Thyroid gland (tissue), 4 donors: ENCODE results near the gene NCOA3. TPM values are rescaled to one million over a fixed set of nuclear protein-coding genes. Genes with fewer than 3 reads are reported as not detected.

Experiments used
- DNase-seq, 2 donors: peaks; one replicate each; pipeline ENCODE4 v3.0.0-alpha.2; 2019
- H3K27ac ChIP-seq, 3 donors: fragments of 200-600 bp; sonication (generic); 1 replicate in 2 of 3; 2 replicates in 1 of 3; pipeline ENCODE4 v1.5.1; 2016 to 2019; ENCODE audit warnings: mild to moderate bottlenecking in 1 of 3, moderate library complexity in 1 of 3
- H3K27me3 ChIP-seq: fragments of 200-600 bp; sonication (generic); one replicate; pipeline ENCODE4 v1.5.1; 2019
- H3K36me3 ChIP-seq, 2 donors: fragments of 200-600 bp; sonication (generic); one replicate each; pipeline ENCODE4 v1.5.1; 2016 to 2019
- H3K4me1 ChIP-seq, 2 donors: fragments of 200-600 bp; sonication (generic); one replicate each; pipeline ENCODE4 v1.5.1; 2017 to 2019
- H3K4me3 ChIP-seq, 3 donors: fragments of 200-600 bp; sonication (generic); replicated peaks in 1 of 3; 1 replicate in 2 of 3; 2 replicates in 1 of 3; pipeline ENCODE4 v1.5.1; 2016; ENCODE audit warnings: mild to moderate bottlenecking in 1 of 3
- H3K9me3 ChIP-seq: fragments of 200-600 bp; sonication (generic); one replicate; pipeline ENCODE4 v1.5.1; 2017
- CTCF ChIP-seq, 6 experiments: fragments of 200-600 bp in 3 of 6; fragments of 450-650 bp in 3 of 6; sonication (generic) in 3 of 6; IDR thresholded peaks; one replicate each; pipeline ENCODE4 v1.5.1; 2016 to 2019; ENCODE audit warnings: antibody characterized with exemption in 6 of 6, mild to moderate bottlenecking in 2 of 6, inconsistent platforms in 1 of 6, moderate library complexity in 1 of 6
- POLR2A ChIP-seq, 2 donors: fragments of 450-650 bp; IDR thresholded peaks; one replicate each; pipeline ENCODE4 v1.6.1; 2017; ENCODE audit warnings: antibody characterized with exemption in 2 of 2, mild to moderate bottlenecking in 2 of 2, moderate library complexity in 1 of 2
- WGBS, 2 donors: methylation state at CpG; one replicate each; pipeline ENCODE4 v1.1.5; 2017; 5-methylcytosine and 5-hydroxymethylcytosine counted together
- intact Hi-C: fragments of 100-400 bp; cut with DNase I; formaldehyde crosslinking; loops from one replicate; pipeline ENCODE4 v1.15.1; 2023
- total RNA-seq, 4 donors: library from RNA; depleted of rRNA; stranded (reverse); fragments of >200 nt; gene quantifications; one replicate each; pipeline ENCODE4 v1.2.3, GENCODE V29; 2016

The NCOA3 gene
- total RNA-seq, 4 donors from 2014 or later = 28.7 to 45.2 (median 36.8) TPM

GRCh38 chr20:47691625-47692024 lies 189.9 kb downstream of the NCOA3 start:
- Histone ChIP-seq H3K9me3 (no peaks in the 10 kb centered on the region), H3K27ac (no peak overlapping the region), H3K36me3 (peaks cover 0 to 6% of the 10 kb centered on the region in 2 donors), H3K4me1 (no peaks in the 10 kb centered on the region), H3K4me3 (no peak overlapping the region), H3K27me3 (no peaks in the 10 kb centered on the region)
- DNase-seq = no peak
- intact Hi-C loops = no loop called here
- no peak for TF ChIP-seq CTCF (IDR thresholded peaks at IDR 0.05)
- TF ChIP-seq POLR2A (IDR thresholded peaks at IDR 0.05) = no peak

- no peaks in the 10 kb centered on the region for H3K4me1 ChIP-seq
- no peak overlapping the region for H3K4me3 ChIP-seq
- intact Hi-C loops = no loop called here
- WGBS, 2 donors = 94 to 95% methylated on average over 19 to 20 of the region's 21 CpGs
- no peaks in the 10 kb centered on the region for H3K9me3 ChIP-seq
- DNase-seq = no peak
- TF ChIP-seq POLR2A (IDR thresholded peaks at IDR 0.05) (no peak), CTCF (IDR thresholded peaks at IDR 0.05) (no peak)
- H3K36me3 ChIP-seq = peaks cover 0 to 6% of the 10 kb centered on the region in 2 donors
- no peaks in the 10 kb centered on the region for H3K27me3 ChIP-seq
- no peak overlapping the region for H3K27ac ChIP-seq
These were observed 192.5 kb downstream of the NCOA3 start for GRCh38 chr20:47694021-47694818.

- H3K9me3 ChIP-seq = no peaks in the 10 kb centered on the region
- no peaks in the 10 kb centered on the region for H3K4me1 ChIP-seq
- no peak for DNase-seq
- no peak for TF ChIP-seq CTCF (IDR thresholded peaks at IDR 0.05)
- TF ChIP-seq POLR2A (IDR thresholded peaks at IDR 0.05) = no peak
- no peak overlapping the region for H3K27ac ChIP-seq
- intact Hi-C loops = no loop called here
- no peak overlapping the region for H3K4me3 ChIP-seq
- no peaks in the 10 kb centered on the region for H3K27me3 ChIP-seq
- H3K36me3 ChIP-seq = no peaks in the 10 kb centered on the region
- 94 to 97% methylated on average over 11 of the region's 11 CpGs for WGBS, 2 donors
These were observed 195.2 kb downstream of the NCOA3 start for GRCh38 chr20:47696856-47697255.

- Histone ChIP-seq H3K27me3 (no peaks in the 10 kb centered on the region), H3K4me3 (no peak overlapping the region), H3K4me1 (no peaks in the 10 kb centered on the region), H3K9me3 (no peaks in the 10 kb centered on the region), H3K27ac (no peak overlapping the region), H3K36me3 (no peaks in the 10 kb centered on the region)
- TF ChIP-seq POLR2A (IDR thresholded peaks at IDR 0.05) (no peak), CTCF (IDR thresholded peaks at IDR 0.05) (no peak)
- no peak for DNase-seq
- intact Hi-C loops = no loop called here
- WGBS, 2 donors = 89 to 92% methylated on average over 6 of the region's 6 CpGs
These were observed 196.5 kb downstream of the NCOA3 start for GRCh38 chr20:47698142-47698541.

- Histone ChIP-seq H3K27ac (no peak overlapping the region), H3K4me3 (no peak overlapping the region), H3K36me3 (no peaks in the 10 kb centered on the region), H3K9me3 (no peaks in the 10 kb centered on the region), H3K4me1 (no peaks in the 10 kb centered on the region), H3K27me3 (no peaks in the 10 kb centered on the region)
- no peak for TF ChIP-seq CTCF (IDR thresholded peaks at IDR 0.05)
- TF ChIP-seq POLR2A (IDR thresholded peaks at IDR 0.05) = no peak
- 79 to 81% methylated on average over 1 of the region's 1 CpG for WGBS, 2 donors
- intact Hi-C loops = no loop called here
- no peak for DNase-seq
These were observed 198.1 kb downstream of the NCOA3 start for GRCh38 chr20:47699818-47700217.
